Neural progenitor cell (in vitro differentiated cells): ENCODE data around the gene BAZ2A. TPM values are rescaled to one million over a fixed set of nuclear protein-coding genes. Genes with fewer than 3 reads are reported as not detected.
A peak's percentile ranks its signal among the peaks of the same experiment; 100 is the strongest.

Experiments used
- DNase-seq: peaks from one replicate; pipeline ENCODE4 v3.0.0-alpha.2; 2016; ENCODE audit warnings: low spot score
- H2AFZ ChIP-seq: fragments of 200-600 bp; sonication (generic); replicated peaks from 2 replicates; pipeline ENCODE4 v1.6.1; 2016; ENCODE audit warnings: antibody characterized with exemption
- H3F3A ChIP-seq: fragments of 200-600 bp; sonication (generic); 2 replicates; pipeline ENCODE4 v1.6.1; 2016; ENCODE audit warnings: antibody characterized with exemption, low read depth
- H3K27ac ChIP-seq: fragments of 200-600 bp; sonication (generic); 2 replicates; pipeline ENCODE4 v1.5.1; 2016; ENCODE audit warnings: mild to moderate bottlenecking
- H3K27me3 ChIP-seq: fragments of 200-600 bp; sonication (generic); 2 replicates; pipeline ENCODE4 v1.6.1; 2016; ENCODE audit warnings: mild to moderate bottlenecking, moderate library complexity
- H3K36me3 ChIP-seq: fragments of 200-600 bp; sonication (generic); 2 replicates; pipeline ENCODE4 v1.5.1; 2016
- H3K4me1 ChIP-seq: fragments of 200-600 bp; sonication (generic); 2 replicates; pipeline ENCODE4 v1.6.1; 2016; ENCODE audit warnings: mixed run types
- H3K4me2 ChIP-seq: fragments of 200-600 bp; sonication (generic); 2 replicates; pipeline ENCODE4 v1.6.1; 2016
- H3K4me3 ChIP-seq: fragments of 200-600 bp; sonication (generic); 2 replicates; pipeline ENCODE4 v1.5.1; 2016
- H3K79me2 ChIP-seq: fragments of 200-600 bp; sonication (generic); 2 replicates; pipeline ENCODE4 v1.6.1; 2016; ENCODE audit warnings: low read depth
- H3K9ac ChIP-seq: fragments of 200-600 bp; sonication (generic); 2 replicates; pipeline ENCODE4 v1.6.1; 2016
- H3K9me3 ChIP-seq: fragments of 200-600 bp; sonication (generic); 2 replicates; pipeline ENCODE4 v1.5.1; 2016; ENCODE audit warnings: low read depth
- H4K20me1 ChIP-seq: fragments of 200-600 bp; sonication (generic); 2 replicates; pipeline ENCODE4 v1.6.1; 2016; ENCODE audit warnings: low read depth
- H3K27ac Mint-ChIP-seq: 3 replicates; pipeline ENCODE4 v1.8.0; 2021; ENCODE audit warnings: mixed read lengths
- H3K27me3 Mint-ChIP-seq: 2 replicates; pipeline ENCODE4 v1.8.0; 2022; ENCODE audit warnings: low read depth, mild to moderate bottlenecking, inconsistent platforms, moderate library complexity, mixed read lengths; ENCODE audit not compliant: insufficient read depth
- H3K36me3 Mint-ChIP-seq: 3 replicates; pipeline ENCODE4 v1.8.0; 2021; ENCODE audit warnings: mixed read lengths
- H3K4me1 Mint-ChIP-seq: 3 replicates; pipeline ENCODE4 v1.8.0; 2021; ENCODE audit warnings: mixed read lengths
- H3K4me3 Mint-ChIP-seq: 3 replicates; pipeline ENCODE4 v1.8.0; 2021; ENCODE audit warnings: mild to moderate bottlenecking, moderate library complexity, mixed read lengths
- H3K9me3 Mint-ChIP-seq: 3 replicates; pipeline ENCODE4 v1.8.0; 2020; ENCODE audit warnings: mixed read lengths
- EZH2 ChIP-seq: fragments of 200-600 bp; sonication (generic); IDR thresholded peaks from 2 replicates; pipeline ENCODE4 v1.6.1; 2017; ENCODE audit warnings: antibody characterized with exemption, mild to moderate bottlenecking, moderate library complexity
- EZH2phosphoT487 ChIP-seq: fragments of 200-600 bp; sonication (generic); IDR thresholded peaks from 2 replicates; pipeline ENCODE4 v1.6.1; 2017; ENCODE audit warnings: antibody characterized with exemption
- total RNA-seq: library from RNA; depleted of rRNA; stranded (reverse); fragments of >200 nt; gene quantifications from 2 replicates; pipeline ENCODE4 v1.2.3, GENCODE V29; 2015; ENCODE audit warnings: low replicate concordance
- TF ChIP-seq, protein P1 (sequence below): fragments of 200-600 bp; sonication (generic); IDR thresholded peaks from 2 replicates; pipeline ENCODE4 v1.5.1; 2017; ENCODE audit warnings: antibody characterized with exemption, mild to moderate bottlenecking

Gene BAZ2A
- total RNA-seq, 1 donor from 2014 or later: 27.1 TPM

DNA sequence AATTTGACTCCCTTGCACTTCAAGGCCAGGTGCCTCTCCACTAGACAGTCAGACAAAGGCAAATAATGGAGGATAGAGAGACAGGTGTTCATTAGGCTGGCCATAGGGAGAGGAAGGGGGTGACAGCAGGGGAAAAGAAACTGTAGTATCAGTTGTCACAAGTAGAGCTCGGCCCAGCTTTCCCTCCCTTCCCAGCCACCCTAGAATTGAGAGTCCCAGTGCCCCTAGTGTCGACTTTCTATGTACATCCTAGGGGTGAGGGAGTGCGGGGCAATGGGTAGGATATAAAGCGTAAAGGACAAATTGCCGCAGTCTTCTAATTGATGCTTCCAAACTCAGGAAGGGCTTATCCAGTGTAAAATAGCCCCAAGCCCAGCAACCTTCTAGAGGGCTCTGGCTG is 39.0 kb downstream of the BAZ2A start:
- no peak overlapping the region for H3K4me3 Mint-ChIP-seq
- H3K36me3 Mint-ChIP-seq: peaks cover 18% of the 10 kb centered on the region
- no peak overlapping the region for H2AFZ ChIP-seq
- peaks cover 4% of the 10 kb centered on the region for H3K27me3 Mint-ChIP-seq
- no peaks in the 10 kb centered on the region for H4K20me1 ChIP-seq
- H3K9me3 ChIP-seq: no peaks in the 10 kb centered on the region
- H3K4me3 ChIP-seq: no peak overlapping the region
- no peak overlapping the region for H3K27ac ChIP-seq
- H3K9me3 Mint-ChIP-seq: no peaks in the 10 kb centered on the region
- TF ChIP-seq EZH2phosphoT487 (no peak), EZH2 (no peak)
- TF ChIP-seq, protein P1, sequence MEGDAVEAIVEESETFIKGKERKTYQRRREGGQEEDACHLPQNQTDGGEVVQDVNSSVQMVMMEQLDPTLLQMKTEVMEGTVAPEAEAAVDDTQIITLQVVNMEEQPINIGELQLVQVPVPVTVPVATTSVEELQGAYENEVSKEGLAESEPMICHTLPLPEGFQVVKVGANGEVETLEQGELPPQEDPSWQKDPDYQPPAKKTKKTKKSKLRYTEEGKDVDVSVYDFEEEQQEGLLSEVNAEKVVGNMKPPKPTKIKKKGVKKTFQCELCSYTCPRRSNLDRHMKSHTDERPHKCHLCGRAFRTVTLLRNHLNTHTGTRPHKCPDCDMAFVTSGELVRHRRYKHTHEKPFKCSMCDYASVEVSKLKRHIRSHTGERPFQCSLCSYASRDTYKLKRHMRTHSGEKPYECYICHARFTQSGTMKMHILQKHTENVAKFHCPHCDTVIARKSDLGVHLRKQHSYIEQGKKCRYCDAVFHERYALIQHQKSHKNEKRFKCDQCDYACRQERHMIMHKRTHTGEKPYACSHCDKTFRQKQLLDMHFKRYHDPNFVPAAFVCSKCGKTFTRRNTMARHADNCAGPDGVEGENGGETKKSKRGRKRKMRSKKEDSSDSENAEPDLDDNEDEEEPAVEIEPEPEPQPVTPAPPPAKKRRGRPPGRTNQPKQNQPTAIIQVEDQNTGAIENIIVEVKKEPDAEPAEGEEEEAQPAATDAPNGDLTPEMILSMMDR: peak; percentile 10
- H3K27ac Mint-ChIP-seq: no peak overlapping the region
- no peak overlapping the region for H3K4me2 ChIP-seq
- H3K4me1 Mint-ChIP-seq: peaks cover 6% of the 10 kb centered on the region
- no peak overlapping the region for H3K9ac ChIP-seq
- H3K36me3 ChIP-seq: no peaks in the 10 kb centered on the region
- peaks cover 24% of the 10 kb centered on the region for H3F3A ChIP-seq
- no peaks in the 10 kb centered on the region for H3K27me3 ChIP-seq
- H3K79me2 ChIP-seq: no peaks in the 10 kb centered on the region
- peak; percentile 20 for DNase-seq
- H3K4me1 ChIP-seq: no peaks in the 10 kb centered on the region

DNA sequence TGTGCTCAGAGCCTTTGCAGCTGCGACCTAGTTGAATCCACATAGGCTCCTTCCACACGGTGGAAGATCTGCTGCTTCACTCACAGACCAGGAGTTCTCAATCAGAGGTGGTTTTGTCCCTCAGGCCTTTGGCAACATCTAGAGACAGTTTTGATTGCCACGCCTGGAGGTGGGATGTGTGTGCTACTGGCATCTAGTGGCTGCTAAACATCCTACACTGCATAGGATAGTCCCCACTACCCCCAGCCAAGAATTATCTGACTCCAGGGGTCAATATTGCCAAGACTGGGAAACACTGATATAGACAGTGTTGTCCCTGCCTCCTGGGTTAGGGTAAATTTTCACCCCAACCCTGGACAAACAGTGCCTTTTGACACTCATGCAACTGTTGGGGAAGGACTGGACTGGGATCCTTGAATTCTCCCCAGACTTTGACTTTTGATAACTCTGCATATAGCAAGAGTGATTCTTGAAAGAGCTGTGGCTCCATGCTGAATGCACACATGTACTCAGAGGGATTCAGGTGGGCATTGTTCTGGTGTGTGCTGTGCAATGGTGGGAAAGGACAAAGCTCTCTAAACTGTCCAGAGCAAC is 39.8 kb downstream of the BAZ2A start:
- peak; percentile 45 for DNase-seq
- H3K27ac ChIP-seq: no peak overlapping the region
- H3K27me3 Mint-ChIP-seq: peaks cover 4% of the 10 kb centered on the region
- H3K36me3 ChIP-seq: no peaks in the 10 kb centered on the region
- H2AFZ ChIP-seq: no peak overlapping the region
- H3F3A ChIP-seq: peaks cover 16% of the 10 kb centered on the region
- H3K4me2 ChIP-seq: no peak overlapping the region
- peaks cover 18% of the 10 kb centered on the region for H3K36me3 Mint-ChIP-seq
- no peaks in the 10 kb centered on the region for H3K4me1 ChIP-seq
- H3K9me3 Mint-ChIP-seq: no peaks in the 10 kb centered on the region
- H3K9me3 ChIP-seq: no peaks in the 10 kb centered on the region
- no peak overlapping the region for H3K4me3 Mint-ChIP-seq
- H3K79me2 ChIP-seq: no peaks in the 10 kb centered on the region
- no peak overlapping the region for H3K4me3 ChIP-seq
- no peak overlapping the region for H3K27ac Mint-ChIP-seq
- no peak overlapping the region for H3K9ac ChIP-seq
- no peak for TF ChIP-seq EZH2
- TF ChIP-seq, protein P1: peak; percentile 54
- no peak for TF ChIP-seq EZH2phosphoT487
- peaks cover 6% of the 10 kb centered on the region for H3K4me1 Mint-ChIP-seq
- H4K20me1 ChIP-seq: no peaks in the 10 kb centered on the region
- no peaks in the 10 kb centered on the region for H3K27me3 ChIP-seq

DNA sequence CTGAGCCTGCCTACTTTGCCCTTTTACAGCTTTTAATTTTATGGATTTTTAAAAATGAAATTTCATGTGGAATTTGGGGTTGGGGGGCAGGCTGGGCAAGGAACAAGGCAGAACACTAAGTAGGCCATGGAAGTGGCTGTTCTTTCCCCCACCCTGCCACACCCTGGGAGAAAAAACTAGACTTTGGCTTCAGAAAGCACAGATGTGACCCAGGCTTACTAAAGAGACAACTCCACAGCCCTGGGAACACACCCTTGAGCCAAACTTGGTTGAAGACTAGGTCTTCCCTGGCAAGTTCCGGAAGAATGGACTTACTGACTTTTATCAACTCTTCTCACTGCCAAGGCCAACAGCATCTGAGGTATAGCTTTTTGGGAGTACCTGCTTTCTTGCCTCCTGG is 40.3 kb downstream of the BAZ2A start:
- Mint-ChIP-seq H3K9me3 (no peaks in the 10 kb centered on the region), H3K4me1 (peaks cover 6% of the 10 kb centered on the region), H3K27ac (no peak overlapping the region), H3K36me3 (peaks cover 18% of the 10 kb centered on the region), H3K27me3 (peaks cover 4% of the 10 kb centered on the region), H3K4me3 (no peak overlapping the region)
- Histone ChIP-seq H3F3A (peaks cover 13% of the 10 kb centered on the region), H3K9me3 (no peaks in the 10 kb centered on the region), H4K20me1 (no peaks in the 10 kb centered on the region), H3K27ac (no peak overlapping the region), H3K27me3 (no peaks in the 10 kb centered on the region), H3K36me3 (no peaks in the 10 kb centered on the region), H3K9ac (no peak overlapping the region), H3K4me2 (no peak overlapping the region), H3K79me2 (no peaks in the 10 kb centered on the region), H3K4me1 (no peaks in the 10 kb centered on the region), H3K4me3 (no peak overlapping the region), H2AFZ (no peak overlapping the region)
- TF ChIP-seq, protein P1: no peak
- TF ChIP-seq EZH2 (no peak), EZH2phosphoT487 (no peak)
- no peak for DNase-seq
